ENCODE data around the gene CD27. TPM values are rescaled to one million over a fixed set of nuclear protein-coding genes. Genes with fewer than 3 reads are reported as not detected.

Gene CD27
- total and polyA plus RNA-seq, 2 donors (not counting 1 experiment from before 2014, with no cell fraction given), result 0.06 to 0.17 TPM

- Histone ChIP-seq H3K27me3 (ENCODE audit: control insufficient read depth, insufficient read depth, low read length) (no peaks in the 10 kb centered on the region), H3K4me1 (ENCODE audit: control insufficient read depth, extremely low read depth, insufficient read depth, low read length) (peaks cover 12% of the 10 kb centered on the region), H3K27ac (ENCODE audit: insufficient read depth, low read length) (peak overlapping the region; percentile 87), H3K4me3 (replicated peaks in 1 of 4; ENCODE audit: control extremely low read depth in 1 of 4, insufficient read depth in 1 of 4, low read depth in 3 of 4, low read length in 4 of 4) (peak overlapping the region; percentile 60 to 81 (median 72)), H2AFZ (ENCODE audit: low read length) (peak overlapping the region; percentile 77), H3K9ac (ENCODE audit: insufficient read depth, low read length) (peak overlapping the region; percentile 61), H3K79me2 (ENCODE audit: control insufficient read depth, insufficient read depth, low read length) (peaks cover 10% of the 10 kb centered on the region), H3K4me2 (ENCODE audit: extremely low read depth, insufficient read depth, low read length) (peak overlapping the region; percentile 100), H3K36me3 (ENCODE audit: control insufficient read depth, insufficient read depth, low read length) (no peaks in the 10 kb centered on the region), H4K20me1 (ENCODE audit: control insufficient read depth, extremely low read depth, insufficient read depth, low read length) (no peaks in the 10 kb centered on the region), H3K9me3 (ENCODE audit: control insufficient read depth, insufficient read depth, low read depth, low read length) (no peaks in the 10 kb centered on the region)
- TF ChIP-seq, protein P1, sequence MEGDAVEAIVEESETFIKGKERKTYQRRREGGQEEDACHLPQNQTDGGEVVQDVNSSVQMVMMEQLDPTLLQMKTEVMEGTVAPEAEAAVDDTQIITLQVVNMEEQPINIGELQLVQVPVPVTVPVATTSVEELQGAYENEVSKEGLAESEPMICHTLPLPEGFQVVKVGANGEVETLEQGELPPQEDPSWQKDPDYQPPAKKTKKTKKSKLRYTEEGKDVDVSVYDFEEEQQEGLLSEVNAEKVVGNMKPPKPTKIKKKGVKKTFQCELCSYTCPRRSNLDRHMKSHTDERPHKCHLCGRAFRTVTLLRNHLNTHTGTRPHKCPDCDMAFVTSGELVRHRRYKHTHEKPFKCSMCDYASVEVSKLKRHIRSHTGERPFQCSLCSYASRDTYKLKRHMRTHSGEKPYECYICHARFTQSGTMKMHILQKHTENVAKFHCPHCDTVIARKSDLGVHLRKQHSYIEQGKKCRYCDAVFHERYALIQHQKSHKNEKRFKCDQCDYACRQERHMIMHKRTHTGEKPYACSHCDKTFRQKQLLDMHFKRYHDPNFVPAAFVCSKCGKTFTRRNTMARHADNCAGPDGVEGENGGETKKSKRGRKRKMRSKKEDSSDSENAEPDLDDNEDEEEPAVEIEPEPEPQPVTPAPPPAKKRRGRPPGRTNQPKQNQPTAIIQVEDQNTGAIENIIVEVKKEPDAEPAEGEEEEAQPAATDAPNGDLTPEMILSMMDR (conservative IDR thresholded peaks at IDR 0.05 in 1 of 2, IDR thresholded peaks at IDR 0.05 in 1 of 2; ENCODE audit: low read depth in 1 of 2, low read length in 2 of 2), result no peak
- TF ChIP-seq EZH2 (IDR thresholded peaks at IDR 0.05; ENCODE audit: low read length, missing control alignments), result no peak
- no peak for DNase-seq (ENCODE audit: low read depth in 2 of 2)
Observed at GRCh38 chr12:6450869-6451347, 6.2 kb downstream of the CD27 start.

DNA sequence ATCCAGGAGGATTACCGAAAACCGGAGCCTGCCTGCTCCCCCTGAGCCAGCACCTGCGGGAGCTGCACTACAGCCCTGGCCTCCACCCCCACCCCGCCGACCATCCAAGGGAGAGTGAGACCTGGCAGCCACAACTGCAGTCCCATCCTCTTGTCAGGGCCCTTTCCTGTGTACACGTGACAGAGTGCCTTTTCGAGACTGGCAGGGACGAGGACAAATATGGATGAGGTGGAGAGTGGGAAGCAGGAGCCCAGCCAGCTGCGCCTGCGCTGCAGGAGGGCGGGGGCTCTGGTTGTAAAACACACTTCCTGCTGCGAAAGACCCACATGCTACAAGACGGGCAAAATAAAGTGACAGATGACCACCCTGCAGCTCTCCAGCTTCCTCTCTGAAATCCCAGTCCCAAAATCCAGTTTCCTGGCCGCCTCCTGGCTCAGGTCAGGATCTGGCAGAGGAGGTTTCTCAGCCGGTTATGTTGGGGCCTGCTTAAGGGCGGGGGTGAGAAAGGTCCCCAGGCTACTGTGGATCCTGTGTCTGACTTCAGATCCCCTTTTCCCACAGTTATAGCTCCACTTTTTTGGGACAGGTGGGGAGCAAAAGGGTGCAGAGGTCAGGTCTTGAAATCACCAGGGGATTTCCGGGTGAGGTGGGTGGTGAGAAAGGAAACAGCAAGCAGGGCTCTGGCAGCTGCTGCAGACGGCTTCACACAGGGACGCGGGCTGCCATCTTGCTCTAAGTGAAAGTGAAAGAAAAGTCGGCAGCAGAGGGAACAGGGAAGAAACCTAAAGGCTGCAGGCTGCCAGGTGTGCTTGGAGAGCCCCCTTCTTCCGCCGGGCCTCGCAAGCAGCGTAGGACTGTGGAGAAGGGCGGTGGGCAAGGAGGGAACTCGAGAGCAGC lies 6.8 kb downstream of the CD27 start, which contains the start of gene TAPBPL:
TSS of gene TAPBPL (plus strand) at position 695 of the 897 bp plus-strand sequence. CDS start 207 bp downstream, outside the sequence.
- H3K79me2 ChIP-seq (ENCODE audit: control insufficient read depth, insufficient read depth, low read length), result peaks cover 10% of the 10 kb centered on the region
- DNase-seq (ENCODE audit: low read depth in 2 of 2), result peak; percentile 83 to 84
- peaks cover 12% of the 10 kb centered on the region for H3K4me1 ChIP-seq (ENCODE audit: control insufficient read depth, extremely low read depth, insufficient read depth, low read length)
- peak within 1 kb of the TSS; percentile 78 for H3K9ac ChIP-seq (ENCODE audit: insufficient read depth, low read length)
- no peaks in the 10 kb centered on the region for H3K36me3 ChIP-seq (ENCODE audit: control insufficient read depth, insufficient read depth, low read length)
- peak within 1 kb of the TSS; percentile 100 for H3K4me2 ChIP-seq (ENCODE audit: extremely low read depth, insufficient read depth, low read length)
- no peaks in the 10 kb centered on the region for H3K9me3 ChIP-seq (ENCODE audit: control insufficient read depth, insufficient read depth, low read depth, low read length)
- no peaks in the 10 kb centered on the region for H3K27me3 ChIP-seq (ENCODE audit: control insufficient read depth, insufficient read depth, low read length)
- peak within 1 kb of the TSS; percentile 77 for H2AFZ ChIP-seq (ENCODE audit: low read length)
- H3K27ac ChIP-seq (ENCODE audit: insufficient read depth, low read length), result peak within 1 kb of the TSS; percentile 87
- TF ChIP-seq, protein P1 (conservative IDR thresholded peaks at IDR 0.05 in 1 of 2, IDR thresholded peaks at IDR 0.05 in 1 of 2; ENCODE audit: low read depth in 1 of 2, low read length in 2 of 2), result no peak
- no peak for TF ChIP-seq EZH2 (IDR thresholded peaks at IDR 0.05; ENCODE audit: low read length, missing control alignments)
- no peaks in the 10 kb centered on the region for H4K20me1 ChIP-seq (ENCODE audit: control insufficient read depth, extremely low read depth, insufficient read depth, low read length)
- peak within 1 kb of the TSS; percentile 60 to 81 (median 72) for H3K4me3 ChIP-seq (replicated peaks in 1 of 4; ENCODE audit: control extremely low read depth in 1 of 4, insufficient read depth in 1 of 4, low read depth in 3 of 4, low read length in 4 of 4)

DNA sequence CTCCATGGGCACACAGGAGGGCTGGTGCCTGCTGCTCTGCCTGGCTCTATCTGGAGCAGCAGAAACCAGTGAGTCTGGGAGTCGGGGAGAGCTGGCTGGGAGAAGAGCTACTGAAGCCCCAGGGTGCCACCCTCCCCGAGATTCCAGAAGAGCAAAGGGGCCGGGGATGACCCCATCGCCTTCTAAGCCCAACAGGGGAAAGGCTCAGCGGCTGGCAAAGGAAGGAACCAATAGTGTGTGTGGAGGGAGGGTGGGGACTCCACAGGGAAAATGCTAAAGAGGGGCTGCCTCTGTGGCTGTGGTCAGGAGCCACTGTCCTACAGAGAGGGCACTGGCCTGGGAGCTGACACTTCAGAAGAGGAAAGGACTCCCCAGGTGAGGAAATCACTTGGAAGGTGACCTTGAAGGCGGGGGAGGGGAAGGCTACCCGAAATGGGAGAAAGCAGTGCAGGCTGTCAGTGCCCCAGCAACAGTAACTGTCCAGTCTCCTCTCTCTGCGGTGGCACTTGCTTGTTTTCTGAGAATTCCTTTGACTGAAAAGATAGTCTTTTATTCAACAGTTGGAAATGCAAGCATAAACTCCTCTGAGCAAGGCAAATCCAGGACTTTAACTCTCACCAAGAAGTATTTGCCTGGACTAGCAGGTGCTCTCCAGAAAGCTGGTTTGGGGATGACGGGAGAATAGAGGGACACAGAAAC lies 7.6 kb downstream of the CD27 start:
- H3K4me2 ChIP-seq (ENCODE audit: extremely low read depth, insufficient read depth, low read length), result peak overlapping the region; percentile 100

More for the DNA sequence above, 7.6 kb downstream of the CD27 start:
- Histone ChIP-seq H3K27me3 (ENCODE audit: control insufficient read depth, insufficient read depth, low read length) (no peaks in the 10 kb centered on the region), H3K4me3 (replicated peaks in 1 of 4; ENCODE audit: control extremely low read depth in 1 of 4, insufficient read depth in 1 of 4, low read depth in 3 of 4, low read length in 4 of 4) (peak overlapping the region; percentile 60 to 81 (median 72)), H4K20me1 (ENCODE audit: control insufficient read depth, extremely low read depth, insufficient read depth, low read length) (no peaks in the 10 kb centered on the region), H3K79me2 (ENCODE audit: control insufficient read depth, insufficient read depth, low read length) (peaks cover 10% of the 10 kb centered on the region), H3K4me1 (ENCODE audit: control insufficient read depth, extremely low read depth, insufficient read depth, low read length) (peaks cover 12% of the 10 kb centered on the region), H3K27ac (ENCODE audit: insufficient read depth, low read length) (peak overlapping the region; percentile 87), H3K9ac (ENCODE audit: insufficient read depth, low read length) (peak overlapping the region; percentile 78), H3K36me3 (ENCODE audit: control insufficient read depth, insufficient read depth, low read length) (peaks cover 5% of the 10 kb centered on the region), H2AFZ (ENCODE audit: low read length) (peak overlapping the region; percentile 77), H3K9me3 (ENCODE audit: control insufficient read depth, insufficient read depth, low read depth, low read length) (no peaks in the 10 kb centered on the region)
- no peak for DNase-seq (ENCODE audit: low read depth in 2 of 2)
- TF ChIP-seq, protein P1 (conservative IDR thresholded peaks at IDR 0.05 in 1 of 2, IDR thresholded peaks at IDR 0.05 in 1 of 2; ENCODE audit: low read depth in 1 of 2, low read length in 2 of 2), result no peak
- no peak for TF ChIP-seq EZH2 (IDR thresholded peaks at IDR 0.05; ENCODE audit: low read length, missing control alignments)
